ENCODE measurements around the gene DMXL1. TPM values are rescaled to one million over a fixed set of nuclear protein-coding genes. Genes with fewer than 3 reads are reported as not detected.

Gene DMXL1
- total and polyA plus RNA-seq, 2 experiments from 2014 or later: 28.4 to 41.7 TPM

DNA sequence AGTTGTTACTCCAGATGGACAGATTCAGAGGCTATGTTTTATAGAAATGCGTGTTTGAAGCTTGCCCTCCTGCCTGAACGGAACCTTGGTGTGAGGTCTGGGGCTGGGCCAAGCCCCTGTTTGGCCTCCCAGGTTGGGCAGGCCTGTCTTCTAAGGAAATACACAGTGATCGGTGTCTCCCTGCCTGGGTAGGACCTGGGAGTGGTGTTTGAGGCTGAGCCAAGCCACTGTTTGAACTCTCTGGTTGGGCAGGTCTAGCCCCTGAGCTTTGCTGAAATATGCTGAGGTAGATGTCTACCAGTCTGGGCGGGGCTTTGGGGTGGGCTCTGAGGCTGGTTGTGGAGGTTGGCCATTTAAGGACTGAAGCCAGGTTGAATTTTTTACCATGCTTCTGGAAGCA, 90.5 kb downstream of the DMXL1 start (continued):
- TF ChIP-seq, protein P1, sequence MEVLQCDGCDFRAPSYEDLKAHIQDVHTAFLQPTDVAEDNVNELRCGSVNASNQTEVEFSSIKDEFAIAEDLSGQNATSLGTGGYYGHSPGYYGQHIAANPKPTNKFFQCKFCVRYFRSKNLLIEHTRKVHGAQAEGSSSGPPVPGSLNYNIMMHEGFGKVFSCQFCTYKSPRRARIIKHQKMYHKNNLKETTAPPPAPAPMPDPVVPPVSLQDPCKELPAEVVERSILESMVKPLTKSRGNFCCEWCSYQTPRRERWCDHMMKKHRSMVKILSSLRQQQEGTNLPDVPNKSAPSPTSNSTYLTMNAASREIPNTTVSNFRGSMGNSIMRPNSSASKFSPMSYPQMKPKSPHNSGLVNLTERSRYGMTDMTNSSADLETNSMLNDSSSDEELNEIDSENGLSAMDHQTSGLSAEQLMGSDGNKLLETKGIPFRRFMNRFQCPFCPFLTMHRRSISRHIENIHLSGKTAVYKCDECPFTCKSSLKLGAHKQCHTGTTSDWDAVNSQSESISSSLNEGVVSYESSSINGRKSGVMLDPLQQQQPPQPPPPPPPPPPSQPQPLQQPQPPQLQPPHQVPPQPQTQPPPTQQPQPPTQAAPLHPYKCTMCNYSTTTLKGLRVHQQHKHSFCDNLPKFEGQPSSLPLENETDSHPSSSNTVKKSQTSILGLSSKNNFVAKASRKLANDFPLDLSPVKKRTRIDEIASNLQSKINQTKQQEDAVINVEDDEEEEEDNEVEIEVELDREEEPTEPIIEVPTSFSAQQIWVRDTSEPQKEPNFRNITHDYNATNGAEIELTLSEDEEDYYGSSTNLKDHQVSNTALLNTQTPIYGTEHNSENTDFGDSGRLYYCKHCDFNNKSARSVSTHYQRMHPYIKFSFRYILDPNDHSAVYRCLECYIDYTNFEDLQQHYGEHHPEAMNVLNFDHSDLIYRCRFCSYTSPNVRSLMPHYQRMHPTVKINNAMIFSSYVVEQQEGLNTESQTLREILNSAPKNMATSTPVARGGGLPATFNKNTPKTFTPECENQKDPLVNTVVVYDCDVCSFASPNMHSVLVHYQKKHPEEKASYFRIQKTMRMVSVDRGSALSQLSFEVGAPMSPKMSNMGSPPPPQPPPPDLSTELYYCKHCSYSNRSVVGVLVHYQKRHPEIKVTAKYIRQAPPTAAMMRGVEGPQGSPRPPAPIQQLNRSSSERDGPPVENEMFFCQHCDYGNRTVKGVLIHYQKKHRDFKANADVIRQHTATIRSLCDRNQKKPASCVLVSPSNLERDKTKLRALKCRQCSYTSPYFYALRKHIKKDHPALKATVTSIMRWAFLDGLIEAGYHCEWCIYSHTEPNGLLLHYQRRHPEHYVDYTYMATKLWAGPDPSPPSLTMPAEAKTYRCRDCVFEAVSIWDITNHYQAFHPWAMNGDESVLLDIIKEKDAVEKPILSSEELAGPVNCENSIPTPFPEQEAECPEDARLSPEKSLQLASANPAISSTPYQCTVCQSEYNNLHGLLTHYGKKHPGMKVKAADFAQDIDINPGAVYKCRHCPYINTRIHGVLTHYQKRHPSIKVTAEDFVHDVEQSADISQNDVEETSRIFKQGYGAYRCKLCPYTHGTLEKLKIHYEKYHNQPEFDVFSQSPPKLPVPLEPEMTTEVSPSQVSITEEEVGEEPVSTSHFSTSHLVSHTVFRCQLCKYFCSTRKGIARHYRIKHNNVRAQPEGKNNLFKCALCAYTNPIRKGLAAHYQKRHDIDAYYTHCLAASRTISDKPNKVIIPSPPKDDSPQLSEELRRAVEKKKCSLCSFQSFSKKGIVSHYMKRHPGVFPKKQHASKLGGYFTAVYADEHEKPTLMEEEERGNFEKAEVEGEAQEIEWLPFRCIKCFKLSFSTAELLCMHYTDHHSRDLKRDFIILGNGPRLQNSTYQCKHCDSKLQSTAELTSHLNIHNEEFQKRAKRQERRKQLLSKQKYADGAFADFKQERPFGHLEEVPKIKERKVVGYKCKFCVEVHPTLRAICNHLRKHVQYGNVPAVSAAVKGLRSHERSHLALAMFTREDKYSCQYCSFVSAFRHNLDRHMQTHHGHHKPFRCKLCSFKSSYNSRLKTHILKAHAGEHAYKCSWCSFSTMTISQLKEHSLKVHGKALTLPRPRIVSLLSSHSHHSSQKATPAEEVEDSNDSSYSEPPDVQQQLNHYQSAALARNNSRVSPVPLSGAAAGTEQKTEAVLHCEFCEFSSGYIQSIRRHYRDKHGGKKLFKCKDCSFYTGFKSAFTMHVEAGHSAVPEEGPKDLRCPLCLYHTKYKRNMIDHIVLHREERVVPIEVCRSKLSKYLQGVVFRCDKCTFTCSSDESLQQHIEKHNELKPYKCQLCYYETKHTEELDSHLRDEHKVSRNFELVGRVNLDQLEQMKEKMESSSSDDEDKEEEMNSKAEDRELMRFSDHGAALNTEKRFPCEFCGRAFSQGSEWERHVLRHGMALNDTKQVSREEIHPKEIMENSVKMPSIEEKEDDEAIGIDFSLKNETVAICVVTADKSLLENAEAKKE (CRISPR knock-in tag; IDR thresholded peaks at IDR 0.05): no peak
- no peak for TF ChIP-seq EZH2 (IDR thresholded peaks at IDR 0.05; ENCODE audit: low read depth, unreplicated experiment)
- no peak for TF ChIP-seq STAT1 (IDR thresholded peaks at IDR 0.05; ENCODE audit: unreplicated experiment)
- TF ChIP-seq, protein P2, sequence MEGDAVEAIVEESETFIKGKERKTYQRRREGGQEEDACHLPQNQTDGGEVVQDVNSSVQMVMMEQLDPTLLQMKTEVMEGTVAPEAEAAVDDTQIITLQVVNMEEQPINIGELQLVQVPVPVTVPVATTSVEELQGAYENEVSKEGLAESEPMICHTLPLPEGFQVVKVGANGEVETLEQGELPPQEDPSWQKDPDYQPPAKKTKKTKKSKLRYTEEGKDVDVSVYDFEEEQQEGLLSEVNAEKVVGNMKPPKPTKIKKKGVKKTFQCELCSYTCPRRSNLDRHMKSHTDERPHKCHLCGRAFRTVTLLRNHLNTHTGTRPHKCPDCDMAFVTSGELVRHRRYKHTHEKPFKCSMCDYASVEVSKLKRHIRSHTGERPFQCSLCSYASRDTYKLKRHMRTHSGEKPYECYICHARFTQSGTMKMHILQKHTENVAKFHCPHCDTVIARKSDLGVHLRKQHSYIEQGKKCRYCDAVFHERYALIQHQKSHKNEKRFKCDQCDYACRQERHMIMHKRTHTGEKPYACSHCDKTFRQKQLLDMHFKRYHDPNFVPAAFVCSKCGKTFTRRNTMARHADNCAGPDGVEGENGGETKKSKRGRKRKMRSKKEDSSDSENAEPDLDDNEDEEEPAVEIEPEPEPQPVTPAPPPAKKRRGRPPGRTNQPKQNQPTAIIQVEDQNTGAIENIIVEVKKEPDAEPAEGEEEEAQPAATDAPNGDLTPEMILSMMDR (conservative IDR thresholded peaks at IDR 0.05; ENCODE audit: low read depth in 2 of 2): no peak
- TF ChIP-seq EZH2phosphoT487 (IDR thresholded peaks at IDR 0.05; ENCODE audit: unreplicated experiment): no peak
- no peak for TF ChIP-seq POLR2AphosphoS5 (IDR thresholded peaks at IDR 0.05; ENCODE audit: low read depth)
- TF ChIP-seq ZNF331 (CRISPR knock-in tag; IDR thresholded peaks at IDR 0.05; ENCODE audit: low read depth): no peak

DNA sequence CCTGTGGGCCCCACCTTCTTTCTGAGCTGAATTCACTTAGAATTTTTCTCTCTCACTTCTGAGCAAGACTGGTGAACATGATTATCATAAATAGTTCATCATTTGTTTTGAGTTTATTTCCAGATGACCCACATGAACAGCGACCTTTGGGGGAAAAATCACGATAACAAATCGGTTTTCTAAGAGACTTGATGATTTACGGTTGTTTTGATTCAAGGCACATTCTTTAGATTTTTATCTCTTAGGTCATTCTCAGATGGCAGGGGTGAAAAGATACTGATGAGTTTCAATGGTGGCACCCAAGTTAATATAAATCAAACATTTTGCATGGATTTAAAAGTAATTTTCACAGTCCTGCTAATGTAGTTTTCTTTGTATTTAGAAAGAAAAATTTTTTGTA, 95.1 kb downstream of the DMXL1 start:
- peaks cover 25% of the 10 kb centered on the region for H3K4me1 Mint-ChIP-seq
- H3K36me3 Mint-ChIP-seq (ENCODE audit: low read depth): peaks cover 36% of the 10 kb centered on the region
- Histone ChIP-seq H3K4me2 (peak overlapping the region; percentile 7; the same call in 1 of the 2 replicates), H3K4me1 (ENCODE audit: insufficient read depth) (peaks cover 20% of the 10 kb centered on the region), H4K20me1 (replicated peaks; ENCODE audit: insufficient read depth) (no peaks in the 10 kb centered on the region), H2AFZ (no peak overlapping the region), H3F3A (replicated peaks; ENCODE audit: low read depth) (no peaks in the 10 kb centered on the region), H3K4me3 (no peak overlapping the region), H3K9me2 (ENCODE audit: insufficient read depth) (peaks cover 3% of the 10 kb centered on the region; the same call in 1 of the 2 replicates), H3K27ac (ENCODE audit: low read depth) (peak overlapping the region; percentile 78), H3K27me3 (ENCODE audit: insufficient read depth) (no peaks in the 10 kb centered on the region), H3K79me2 (replicated peaks; ENCODE audit: insufficient read depth) (no peaks in the 10 kb centered on the region), H3K36me3 (ENCODE audit: insufficient read depth) (no peaks in the 10 kb centered on the region; the same call in 1 of the 2 replicates)
- no peak overlapping the region for H3K4me3 Mint-ChIP-seq
- peaks cover 11% of the 10 kb centered on the region; the same call in 2 of the 3 replicates for H3K9me3 Mint-ChIP-seq
- DNase-seq (ENCODE audit: low spot score): peak; percentile 49
- H3K27me3 Mint-ChIP-seq (ENCODE audit: insufficient read depth, low read depth, poor library complexity): no peaks in the 10 kb centered on the region
- ATAC-seq: no peak
- peak overlapping the region; percentile 65; the same call in 1 of the 2 replicates for H3K27ac Mint-ChIP-seq
- TF ChIP-seq NANOG (IDR thresholded peaks at IDR 0.05; ENCODE audit: borderline replicate concordance): no peak
- TF ChIP-seq, protein P1 (CRISPR knock-in tag; IDR thresholded peaks at IDR 0.05): no peak
- TF ChIP-seq ZNF331 (CRISPR knock-in tag; IDR thresholded peaks at IDR 0.05; ENCODE audit: low read depth): no peak
- no peak for TF ChIP-seq EZH2 (IDR thresholded peaks at IDR 0.05; ENCODE audit: low read depth, unreplicated experiment)
